Kidney (tissue), 14 donors: ENCODE data around the gene NT5DC1. TPM values are rescaled to one million over a fixed set of nuclear protein-coding genes. Genes with fewer than 3 reads are reported as not detected.

ENCODE experiments used
- DNase-seq, 5 donors: peaks; one replicate each; pipeline ENCODE4 v3.0.0-alpha.2; 2013 to 2020
- FAIRE-seq: peaks from 2 replicates; lab custom pipeline; 2012; peaks lifted over from hg19 to GRCh38; lab: Jason Lieb, UNC
- H3K27ac ChIP-seq, 2 donors: one replicate each; pipeline ENCODE4 v1.7.0; 2013; ENCODE audit warnings: low read depth in 2 of 2, low read length in 2 of 2, inconsistent platforms in 1 of 2
- H3K27me3 ChIP-seq: one replicate; pipeline ENCODE4 v1.7.1; 2013; ENCODE audit warnings: low read length, inconsistent platforms; ENCODE audit not compliant: control insufficient read depth, insufficient read depth
- H3K36me3 ChIP-seq, 3 donors: one replicate each; pipeline versions ENCODE4 v1.7.0 to v1.7.1; 2013; ENCODE audit warnings: low read length in 3 of 3, control low read depth in 1 of 3, inconsistent platforms in 1 of 3; ENCODE audit not compliant: insufficient read depth in 3 of 3, control insufficient read depth in 2 of 3
- H3K4me1 ChIP-seq, 3 donors: one replicate each; pipeline versions ENCODE4 v1.7.0 to v1.7.1; 2013; ENCODE audit warnings: low read length in 3 of 3, inconsistent platforms in 1 of 3, low read depth in 1 of 3; ENCODE audit not compliant: control insufficient read depth in 2 of 3, insufficient read depth in 2 of 3
- H3K4me3 ChIP-seq, 3 donors: one replicate each; pipeline versions ENCODE4 v1.7.0 to v1.8.1; 2013; ENCODE audit warnings: low read length in 3 of 3, control low read depth in 1 of 3, inconsistent platforms in 1 of 3
- H3K9ac ChIP-seq, 3 donors: one replicate each; pipeline versions ENCODE4 v1.7.0 to v1.7.1; 2013; ENCODE audit warnings: low read length in 3 of 3, control low read depth in 1 of 3, inconsistent platforms in 1 of 3
- H3K9me3 ChIP-seq, 3 donors: one replicate each; pipeline versions ENCODE4 v1.7.0 to v1.7.1; 2013; ENCODE audit warnings: low read length in 3 of 3, control low read depth in 1 of 3, inconsistent platforms in 1 of 3; ENCODE audit not compliant: control insufficient read depth in 2 of 3, insufficient read depth in 1 of 3
- CTCF ChIP-seq: IDR thresholded peaks from 3 replicates; pipeline ENCODE4 v1.5.1; 2012; ENCODE audit warnings: mild to moderate bottlenecking, moderate library complexity, borderline replicate concordance; ENCODE audit not compliant: insufficient read depth; ENCODE audit errors: extremely low read depth
- intact Hi-C: fragments of 100-400 bp; cut with DNase I; formaldehyde crosslinking; loops from one replicate; pipeline ENCODE4 v1.11.1; 2022
- polyA plus RNA-seq: library from polyadenylated mRNA; stranded (reverse); fragments of 350-450 nt; fragmentation: Illumina TruSeq; extraction: RNeasy Lipid Tissue Mini Kit (QIAGEN cat#74804); gene quantifications from one replicate; pipeline ENCODE4 v1.2.3, GENCODE V29; 2014; ENCODE audit warnings: low read depth, low replicate concordance; ENCODE audit not compliant: insufficient read depth
- total RNA-seq: library from RNA; stranded (reverse); fragmentation: NEBNext Ultra II Directional; extraction: Animal tissue kit (Norgen Biotek cat#: 25700); gene quantifications from one replicate; pipeline ENCODE4 v1.2.1, GENCODE V29; 2021
- donor health status: control.
- donor health status: control.
- donor health status: control.
- donor health status: control.
- donor health status: control.
- donor health status: DM: yes; HTN: yes; CAD: no.
- donor health status: Normal renal cell carcinoma (clear cell type).

NT5DC1 gene
- total and polyA plus RNA-seq, 2 donors from 2014 or later = 34.8 to 41.7 TPM

- Histone ChIP-seq H3K9ac (no peak overlapping the region), H3K27ac (no peak overlapping the region), H3K4me3 (no peak overlapping the region), H3K4me1 (no peaks in the 10 kb centered on the region), H3K27me3 (no peaks in the 10 kb centered on the region), H3K36me3 (no peaks in the 10 kb centered on the region), H3K9me3 (no peaks in the 10 kb centered on the region)
- no peak for FAIRE-seq
- TF ChIP-seq CTCF = no peak
- DNase-seq = no peak
- intact Hi-C loops = no loop called here
These were observed 16.4 kb upstream of the NT5DC1 start for GRCh38 chr6:116084284-116084683.

- DNase-seq (no peak), FAIRE-seq (no peak)
- Histone ChIP-seq H3K4me3 (no peak overlapping the region), H3K36me3 (no peaks in the 10 kb centered on the region), H3K9me3 (no peaks in the 10 kb centered on the region), H3K9ac (no peak overlapping the region), H3K27me3 (no peaks in the 10 kb centered on the region), H3K27ac (no peak overlapping the region), H3K4me1 (no peaks in the 10 kb centered on the region)
- intact Hi-C loops = no loop called here
- TF ChIP-seq CTCF = no peak
These were observed 13.1 kb upstream of the NT5DC1 start for GRCh38 chr6:116087437-116088027.

- H3K36me3 ChIP-seq = no peaks in the 10 kb centered on the region
- FAIRE-seq (no peak), DNase-seq (no peak)
- H3K27me3 ChIP-seq = no peaks in the 10 kb centered on the region
- H3K4me1 ChIP-seq = no peaks in the 10 kb centered on the region
- intact Hi-C loops = no loop called here
- H3K4me3 ChIP-seq = no peak overlapping the region
- H3K9me3 ChIP-seq = no peaks in the 10 kb centered on the region
- TF ChIP-seq CTCF = no peak
- no peak overlapping the region for H3K27ac ChIP-seq
- H3K9ac ChIP-seq = no peak overlapping the region
These were observed 11.7 kb upstream of the NT5DC1 start for GRCh38 chr6:116088946-116089345.

GRCh38 chr6:116090251-116090650 is 10.4 kb upstream of the NT5DC1 start:
- Histone ChIP-seq H3K9me3 (no peaks in the 10 kb centered on the region), H3K4me1 (no peaks in the 10 kb centered on the region), H3K9ac (no peak overlapping the region), H3K27ac (no peak overlapping the region), H3K27me3 (no peaks in the 10 kb centered on the region), H3K4me3 (no peak overlapping the region), H3K36me3 (no peaks in the 10 kb centered on the region)
- TF ChIP-seq CTCF = no peak
- DNase-seq = no peak
- FAIRE-seq = no peak
- intact Hi-C loops = loop anchor here (10.0 kb wide), 1 partner anchor 75 kb away; no protein-coding TSS in a partner anchor
